NCI-H2171 treated with DMSO at 0.1 percent for 48 hours (cell line): ENCODE results near the gene PROSER2.

Experiments used
- DNase-seq: peaks from one replicate; lab custom pipeline; 2025; lab: John Stamatoyannopoulos, UW

The PROSER2 gene

GRCh38 chr10:11908536-11908935, 85.4 kb downstream of the PROSER2 start:
- no peak for DNase-seq

- DNase-seq, result no peak
Measured at GRCh38 chr10:11908991-11909390, 85.8 kb downstream of the PROSER2 start.

GRCh38 chr10:11909618-11910017, 86.5 kb downstream of the PROSER2 start:
- DNase-seq, result no peak

- DNase-seq, result no peak
Measured at GRCh38 chr10:11910102-11910501, 86.9 kb downstream of the PROSER2 start.

- no peak for DNase-seq
Measured at GRCh38 chr10:11913079-11913641, 90.0 kb downstream of the PROSER2 start.

- no peak for DNase-seq
Measured at GRCh38 chr10:11918384-11918783, 95.2 kb downstream of the PROSER2 start.

GRCh38 chr10:11919271-11919670, 96.1 kb downstream of the PROSER2 start:
- DNase-seq, result no peak
